Kidney (tissue), 14 donors: ENCODE measurements around the gene NDE1. TPM values are rescaled to one million over a fixed set of nuclear protein-coding genes. Genes with fewer than 3 reads are reported as not detected.
A peak's percentile ranks its signal among the peaks of the same experiment; 100 is the strongest.
"Not testable (repeated sequence)": the region's sequence is repeated elsewhere in the genome, so short reads cannot be mapped to it uniquely, and the experiment has no call there.

Experiments used
- DNase-seq, 5 donors: peaks; one replicate each; pipeline ENCODE4 v3.0.0-alpha.2; 2013 to 2020
- FAIRE-seq: peaks from 2 replicates; lab custom pipeline; 2012; peaks lifted over from hg19 to GRCh38; lab: Jason Lieb, UNC
- H3K27ac ChIP-seq, 2 donors: one replicate each; pipeline ENCODE4 v1.7.0; 2013; ENCODE audit warnings: low read depth in 2 of 2, low read length in 2 of 2, inconsistent platforms in 1 of 2
- H3K27me3 ChIP-seq: one replicate; pipeline ENCODE4 v1.7.1; 2013; ENCODE audit warnings: low read length, inconsistent platforms; ENCODE audit not compliant: control insufficient read depth, insufficient read depth
- H3K36me3 ChIP-seq, 3 donors: one replicate each; pipeline versions ENCODE4 v1.7.0 to v1.7.1; 2013; ENCODE audit warnings: low read length in 3 of 3, control low read depth in 1 of 3, inconsistent platforms in 1 of 3; ENCODE audit not compliant: insufficient read depth in 3 of 3, control insufficient read depth in 2 of 3
- H3K4me1 ChIP-seq, 3 donors: one replicate each; pipeline versions ENCODE4 v1.7.0 to v1.7.1; 2013; ENCODE audit warnings: low read length in 3 of 3, inconsistent platforms in 1 of 3, low read depth in 1 of 3; ENCODE audit not compliant: control insufficient read depth in 2 of 3, insufficient read depth in 2 of 3
- H3K4me3 ChIP-seq, 3 donors: one replicate each; pipeline versions ENCODE4 v1.7.0 to v1.8.1; 2013; ENCODE audit warnings: low read length in 3 of 3, control low read depth in 1 of 3, inconsistent platforms in 1 of 3
- H3K9ac ChIP-seq, 3 donors: one replicate each; pipeline versions ENCODE4 v1.7.0 to v1.7.1; 2013; ENCODE audit warnings: low read length in 3 of 3, control low read depth in 1 of 3, inconsistent platforms in 1 of 3
- H3K9me3 ChIP-seq, 3 donors: one replicate each; pipeline versions ENCODE4 v1.7.0 to v1.7.1; 2013; ENCODE audit warnings: low read length in 3 of 3, control low read depth in 1 of 3, inconsistent platforms in 1 of 3; ENCODE audit not compliant: control insufficient read depth in 2 of 3, insufficient read depth in 1 of 3
- intact Hi-C: fragments of 100-400 bp; cut with DNase I; formaldehyde crosslinking; loops from one replicate; pipeline ENCODE4 v1.11.1; 2022
- polyA plus RNA-seq: library from polyadenylated mRNA; stranded (reverse); fragments of 350-450 nt; fragmentation: Illumina TruSeq; extraction: RNeasy Lipid Tissue Mini Kit (QIAGEN cat#74804); gene quantifications from one replicate; pipeline ENCODE4 v1.2.3, GENCODE V29; 2014; ENCODE audit warnings: low read depth, low replicate concordance; ENCODE audit not compliant: insufficient read depth
- total RNA-seq: library from RNA; stranded (reverse); fragmentation: NEBNext Ultra II Directional; extraction: Animal tissue kit (Norgen Biotek cat#: 25700); gene quantifications from one replicate; pipeline ENCODE4 v1.2.1, GENCODE V29; 2021
- TF ChIP-seq, protein P1 (sequence below): IDR thresholded peaks from 3 replicates; pipeline ENCODE4 v1.5.1; 2012; ENCODE audit warnings: mild to moderate bottlenecking, moderate library complexity, borderline replicate concordance; ENCODE audit not compliant: insufficient read depth; ENCODE audit errors: extremely low read depth
- donor health status: control.
- donor health status: control.
- donor health status: control.
- donor health status: control.
- donor health status: control.
- donor health status: DM: yes; HTN: yes; CAD: no.
- donor health status: Normal renal cell carcinoma (clear cell type).

Gene NDE1
- total and polyA plus RNA-seq, 2 donors from 2014 or later, result 4.6 to 31.7 TPM

DNA sequence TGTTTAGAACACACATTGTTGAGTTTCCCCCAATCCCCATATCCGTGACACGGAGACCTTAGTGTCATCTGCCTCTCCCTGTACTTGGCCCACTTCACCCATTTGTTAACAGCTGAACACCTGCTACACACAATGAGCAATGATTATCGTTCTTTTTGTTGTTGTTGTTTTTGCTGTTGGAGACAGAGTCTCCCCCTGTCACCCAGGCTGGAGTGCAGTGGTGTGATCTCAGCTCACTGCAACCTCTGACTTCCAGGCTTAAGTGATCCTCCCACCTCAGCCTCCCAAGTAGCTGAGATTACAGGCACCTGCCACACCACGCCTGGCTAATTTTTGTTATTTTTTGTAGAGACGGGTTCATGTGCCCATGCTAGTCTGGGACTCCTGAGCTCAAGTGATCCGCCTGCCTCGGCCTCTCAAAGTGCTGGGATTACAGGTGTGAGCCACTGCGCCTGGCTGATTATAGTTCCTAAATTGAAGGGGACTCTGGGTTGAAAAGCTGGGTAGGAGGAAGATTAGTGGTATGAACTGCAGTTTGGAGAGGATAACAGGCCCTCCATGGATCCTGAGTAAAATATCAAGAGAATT lies 21.6 kb downstream of the NDE1 start:
- no peaks in the 10 kb centered on the region for H3K27me3 ChIP-seq
- TF ChIP-seq, protein P1, sequence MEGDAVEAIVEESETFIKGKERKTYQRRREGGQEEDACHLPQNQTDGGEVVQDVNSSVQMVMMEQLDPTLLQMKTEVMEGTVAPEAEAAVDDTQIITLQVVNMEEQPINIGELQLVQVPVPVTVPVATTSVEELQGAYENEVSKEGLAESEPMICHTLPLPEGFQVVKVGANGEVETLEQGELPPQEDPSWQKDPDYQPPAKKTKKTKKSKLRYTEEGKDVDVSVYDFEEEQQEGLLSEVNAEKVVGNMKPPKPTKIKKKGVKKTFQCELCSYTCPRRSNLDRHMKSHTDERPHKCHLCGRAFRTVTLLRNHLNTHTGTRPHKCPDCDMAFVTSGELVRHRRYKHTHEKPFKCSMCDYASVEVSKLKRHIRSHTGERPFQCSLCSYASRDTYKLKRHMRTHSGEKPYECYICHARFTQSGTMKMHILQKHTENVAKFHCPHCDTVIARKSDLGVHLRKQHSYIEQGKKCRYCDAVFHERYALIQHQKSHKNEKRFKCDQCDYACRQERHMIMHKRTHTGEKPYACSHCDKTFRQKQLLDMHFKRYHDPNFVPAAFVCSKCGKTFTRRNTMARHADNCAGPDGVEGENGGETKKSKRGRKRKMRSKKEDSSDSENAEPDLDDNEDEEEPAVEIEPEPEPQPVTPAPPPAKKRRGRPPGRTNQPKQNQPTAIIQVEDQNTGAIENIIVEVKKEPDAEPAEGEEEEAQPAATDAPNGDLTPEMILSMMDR, result no peak
- DNase-seq, result no peak
- H3K9me3 ChIP-seq, result no peaks in the 10 kb centered on the region
- H3K4me1 ChIP-seq, result peaks cover 0 to 3% (median 0%) of the 10 kb centered on the region in 3 donors
- no peak for FAIRE-seq
- intact Hi-C loops, result no loop called here
- H3K9ac ChIP-seq, result no peak overlapping the region
- peaks cover 0 to 6% (median 6%) of the 10 kb centered on the region in 3 donors for H3K36me3 ChIP-seq
- peak overlapping the region in 1 of 2 donors; percentile 9 for H3K27ac ChIP-seq
- no peak overlapping the region for H3K4me3 ChIP-seq

- Histone ChIP-seq H3K27ac (peak overlapping the region; percentile 34 to 87), H3K9ac (peak overlapping the region in 1 of 3 donors; percentile 46)
- FAIRE-seq, result not testable (repeated sequence)
Observed at GRCh38 chr16:15672127-15672513, 22.1 kb downstream of the NDE1 start.

GRCh38 chr16:15672514-15673167 lies 22.6 kb downstream of the NDE1 start:
- TF ChIP-seq, protein P1, result no peak
- intact Hi-C loops, result no loop called here
- H3K9me3 ChIP-seq, result no peaks in the 10 kb centered on the region
- H3K4me3 ChIP-seq, result peak overlapping the region in 1 of 3 donors; percentile 28
- no peaks in the 10 kb centered on the region for H3K27me3 ChIP-seq
- H3K4me1 ChIP-seq, result peaks cover 0 to 3% (median 0%) of the 10 kb centered on the region in 3 donors
- H3K36me3 ChIP-seq, result peaks cover 2 to 6% (median 3%) of the 10 kb centered on the region in 3 donors
- peak overlapping the region in 1 of 3 donors; percentile 46 for H3K9ac ChIP-seq
- FAIRE-seq (no peak), DNase-seq (peak; percentile 51 to 95 (median 66))
- H3K27ac ChIP-seq, result peak overlapping the region; percentile 43 to 87

More at GRCh38 chr16:15672127-15672513, 22.1 kb downstream of the NDE1 start:
- H3K4me1 ChIP-seq, DNase-seq, H3K9me3 ChIP-seq, H3K4me3 ChIP-seq, H3K36me3 ChIP-seq, H3K27me3 ChIP-seq, intact Hi-C loops: not testable (repeated sequence)

GRCh38 chr16:15674571-15674970 lies 24.5 kb downstream of the NDE1 start:
- H3K9ac ChIP-seq, result no peak overlapping the region
- DNase-seq (no peak), FAIRE-seq (no peak)
- H3K4me1 ChIP-seq, result peaks cover 0 to 3% (median 0%) of the 10 kb centered on the region in 3 donors
- intact Hi-C loops, result no loop called here
- no peaks in the 10 kb centered on the region for H3K9me3 ChIP-seq
- H3K4me3 ChIP-seq, result no peak overlapping the region
- peaks cover 2 to 10% (median 6%) of the 10 kb centered on the region in 3 donors for H3K36me3 ChIP-seq
- no peaks in the 10 kb centered on the region for H3K27me3 ChIP-seq
- H3K27ac ChIP-seq, result no peak overlapping the region
- TF ChIP-seq, protein P1, result no peak
